ENCODE measurements around the gene PRKCD. TPM values are rescaled to one million over a fixed set of nuclear protein-coding genes. Genes with fewer than 3 reads are reported as not detected.

PRKCD gene
- total and polyA plus RNA-seq, 2 donors (not counting 1 experiment from before 2014, with no cell fraction given): 46.7 to 68.8 TPM

DNA sequence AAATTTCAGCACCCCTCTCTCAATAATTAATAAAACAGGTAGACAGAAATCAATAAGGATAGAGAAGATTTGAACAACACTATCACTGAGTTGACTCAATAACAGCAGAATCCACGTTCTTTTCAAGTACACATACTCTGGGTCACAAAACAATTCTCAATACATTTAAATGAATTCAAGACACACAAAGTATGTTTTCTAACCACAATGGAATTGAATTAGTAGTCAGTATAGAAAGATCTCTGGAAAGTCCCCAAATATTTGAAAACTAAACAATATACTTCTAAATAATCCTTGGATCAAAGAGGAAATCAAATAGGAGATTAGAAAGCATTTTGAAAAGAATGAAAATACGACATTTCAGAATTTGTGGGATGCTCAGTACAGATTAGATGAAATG lies 54.8 kb downstream of the PRKCD start:
- Histone ChIP-seq H2AFZ (ENCODE audit: insufficient read depth, low read depth, low read length, poor library complexity, severe bottlenecking) (no peak overlapping the region), H3K27me3 (replicated peaks in 1 of 4; ENCODE audit: control extremely low read depth in 1 of 4, control insufficient read depth in 3 of 4, insufficient read depth in 4 of 4, low read length in 3 of 4) (no peaks in the 10 kb centered on the region), H3K79me2 (ENCODE audit: control insufficient read depth, insufficient read depth, low read length) (no peaks in the 10 kb centered on the region), H3K4me3 (ENCODE audit: control extremely low read depth in 1 of 5, extremely low read depth in 1 of 5, insufficient read depth in 1 of 5, low read depth in 2 of 5, low read length in 4 of 5) (no peak overlapping the region), H3K9ac (ENCODE audit: low read length) (no peak overlapping the region), H3K4me2 (replicated peaks; ENCODE audit: low read depth, low read length, poor library complexity, severe bottlenecking) (no peak overlapping the region), H4K20me1 (ENCODE audit: control insufficient read depth, insufficient read depth, low read length, poor library complexity, severe bottlenecking) (no peaks in the 10 kb centered on the region), H3K36me3 (replicated peaks in 1 of 2; ENCODE audit: control extremely low read depth in 1 of 2, control insufficient read depth in 1 of 2, extremely low read depth in 1 of 2, insufficient read depth in 2 of 2, low read length in 1 of 2) (no peaks in the 10 kb centered on the region), H3K27ac (ENCODE audit: low read length in 2 of 2) (no peak overlapping the region), H3K9me3 (ENCODE audit: control extremely low read depth in 1 of 3, control insufficient read depth in 2 of 3, insufficient read depth in 1 of 3, low read length in 2 of 3) (peaks cover 0 to 8% (median 0%) of the 10 kb centered on the region in 3 donors), H3K4me1 (ENCODE audit: control insufficient read depth in 2 of 2, insufficient read depth in 2 of 2, low read length in 2 of 2) (peaks cover 0 to 7% of the 10 kb centered on the region in 2 donors)
- Mint-ChIP-seq H3K27ac (no peak overlapping the region), H3K4me1 (peaks cover 13% of the 10 kb centered on the region), H3K4me3 (no peak overlapping the region), H3K9me3 (ENCODE audit: insufficient read depth) (no peaks in the 10 kb centered on the region), H3K27me3 (no peaks in the 10 kb centered on the region)
- ChIA-PET POLR2A (no interaction called here), CTCF (interaction anchor here (1.6 kb wide), 1 partner anchor 101 kb away, joined by 3 read pairs; no protein-coding TSS in a partner anchor)
- ATAC-seq (ENCODE audit: low read depth) (no peak), DNase-seq (no peak)
- WGBS (ENCODE audit: insufficient coverage): no CpG with 5 or more reads among the region's 2 CpGs
- TF ChIP-seq EZH2 (IDR thresholded peaks at IDR 0.05; ENCODE audit: borderline replicate concordance, insufficient read depth, low read depth, low read length, poor library complexity, severe bottlenecking) (no peak), CTCF (IDR thresholded peaks at IDR 0.05) (no peak)
- intact Hi-C loops (cut with micrococcal nuclease): no loop called here

DNA sequence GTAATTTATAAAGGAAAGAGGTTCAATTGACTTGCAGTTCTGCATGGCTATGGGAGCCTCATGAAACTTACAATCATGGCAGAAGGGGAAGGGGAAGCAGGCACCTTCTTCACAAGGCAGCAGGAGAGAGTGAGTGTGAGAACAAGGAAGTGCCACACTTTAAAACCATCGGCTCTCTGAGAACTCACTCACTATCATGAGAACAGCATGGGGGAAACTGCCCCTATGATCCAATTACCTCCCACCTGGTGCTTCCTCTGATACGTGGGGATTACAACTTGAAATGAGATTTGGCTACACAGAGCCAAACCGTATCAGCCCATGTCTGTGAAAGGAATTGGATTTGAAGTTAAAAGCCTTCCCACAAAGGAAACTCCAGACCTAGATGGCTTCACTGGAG lies 55.7 kb downstream of the PRKCD start:
- no peak overlapping the region for H3K4me3 Mint-ChIP-seq

More for the DNA sequence above, 55.7 kb downstream of the PRKCD start:
- Histone ChIP-seq H3K9me3 (ENCODE audit: control extremely low read depth in 1 of 3, control insufficient read depth in 2 of 3, insufficient read depth in 1 of 3, low read length in 2 of 3) (peaks cover 0 to 10% (median 0%) of the 10 kb centered on the region in 3 donors), H3K9ac (ENCODE audit: low read length) (no peak overlapping the region), H3K27ac (ENCODE audit: low read length in 2 of 2) (no peak overlapping the region), H3K4me3 (ENCODE audit: control extremely low read depth in 1 of 5, extremely low read depth in 1 of 5, insufficient read depth in 1 of 5, low read depth in 2 of 5, low read length in 4 of 5) (no peak overlapping the region), H3K27me3 (replicated peaks in 1 of 4; ENCODE audit: control extremely low read depth in 1 of 4, control insufficient read depth in 3 of 4, insufficient read depth in 4 of 4, low read length in 3 of 4) (no peaks in the 10 kb centered on the region), H3K79me2 (ENCODE audit: control insufficient read depth, insufficient read depth, low read length) (no peaks in the 10 kb centered on the region), H3K36me3 (replicated peaks in 1 of 2; ENCODE audit: control extremely low read depth in 1 of 2, control insufficient read depth in 1 of 2, extremely low read depth in 1 of 2, insufficient read depth in 2 of 2, low read length in 1 of 2) (no peaks in the 10 kb centered on the region), H3K4me1 (ENCODE audit: control insufficient read depth in 2 of 2, insufficient read depth in 2 of 2, low read length in 2 of 2) (peaks cover 0 to 7% of the 10 kb centered on the region in 2 donors), H3K4me2 (replicated peaks; ENCODE audit: low read depth, low read length, poor library complexity, severe bottlenecking) (no peak overlapping the region), H2AFZ (ENCODE audit: insufficient read depth, low read depth, low read length, poor library complexity, severe bottlenecking) (no peak overlapping the region), H4K20me1 (ENCODE audit: control insufficient read depth, insufficient read depth, low read length, poor library complexity, severe bottlenecking) (no peaks in the 10 kb centered on the region)
- H3K27me3 Mint-ChIP-seq: no peaks in the 10 kb centered on the region
- POLR2A ChIA-PET: no interaction called here
- CTCF ChIA-PET: interaction anchor here (0.6 to 1.8 kb wide), 2 partner anchors 20 to 88 kb away, joined by 3 to 6 read pairs; no protein-coding TSS in a partner anchor
- TF ChIP-seq CTCF (IDR thresholded peaks at IDR 0.05) (no peak), EZH2 (IDR thresholded peaks at IDR 0.05; ENCODE audit: borderline replicate concordance, insufficient read depth, low read depth, low read length, poor library complexity, severe bottlenecking) (no peak)
- WGBS (ENCODE audit: insufficient coverage): no CpG with 5 or more reads among the region's 3 CpGs
- no peak overlapping the region for H3K27ac Mint-ChIP-seq
- no peaks in the 10 kb centered on the region for H3K9me3 Mint-ChIP-seq (ENCODE audit: insufficient read depth)
- ATAC-seq (ENCODE audit: low read depth): no peak
- intact Hi-C loops (cut with micrococcal nuclease): no loop called here
- H3K4me1 Mint-ChIP-seq: peaks cover 13% of the 10 kb centered on the region
- DNase-seq: no peak
